NCI-H1105 treated with DMSO at 0.1 percent for 48 hours (cell line): ENCODE measurements around the gene CASKIN1.

Experiments
- DNase-seq: peaks from one replicate; lab custom pipeline; 2025; lab: John Stamatoyannopoulos, UW

The CASKIN1 gene

GRCh38 chr16:2194852-2195321 lies 1.5 kb downstream of the CASKIN1 start:
- peak; percentile 41 for DNase-seq

DNA sequence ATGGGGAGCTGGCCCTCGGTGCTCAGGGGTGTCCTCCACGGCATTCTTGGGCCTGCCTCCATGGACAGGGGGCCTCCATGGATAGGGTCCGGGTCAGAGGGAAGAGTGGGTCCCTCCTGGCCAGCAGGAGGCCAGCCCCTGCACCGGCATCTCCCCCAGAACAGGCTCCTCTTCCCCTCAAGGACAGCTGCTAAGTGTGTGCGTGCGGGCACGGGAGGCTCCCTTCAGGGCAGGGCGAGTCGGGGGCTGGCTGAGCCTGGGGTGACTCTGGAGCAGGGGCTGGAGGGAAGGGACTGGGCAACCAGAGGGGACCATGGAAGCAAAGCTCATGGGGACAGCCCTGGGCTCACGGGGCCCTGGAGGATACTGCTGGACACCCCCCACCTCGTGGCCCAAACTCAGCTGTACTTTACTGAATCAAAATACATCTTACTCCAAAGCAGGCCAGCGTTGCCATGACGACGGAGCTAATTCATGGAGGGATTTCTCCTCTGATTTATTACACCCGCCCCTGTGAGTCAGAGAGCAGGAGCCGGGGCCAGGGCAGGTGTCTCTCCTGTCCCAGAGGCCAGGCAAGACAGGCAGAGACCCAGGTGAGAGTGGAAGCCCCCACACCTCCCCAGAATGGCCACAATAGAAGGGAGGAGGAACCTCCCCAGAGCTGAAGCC lies 2.1 kb downstream of the CASKIN1 start:
- no peak for DNase-seq

DNA sequence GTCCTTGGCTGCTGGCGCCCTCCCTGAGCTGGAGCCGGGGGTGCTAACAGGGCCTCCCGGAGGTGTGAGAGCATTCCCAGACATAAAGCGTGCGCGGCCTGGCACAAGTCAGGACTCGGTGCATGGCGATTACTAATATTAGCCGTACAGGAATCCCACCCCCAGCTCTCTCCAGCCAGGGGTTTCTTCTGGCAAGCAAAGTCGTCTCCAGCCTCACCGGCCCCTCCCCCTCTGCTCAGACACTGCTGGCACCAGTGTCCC lies 5.0 kb downstream of the CASKIN1 start:
- no peak for DNase-seq

GRCh38 chr16:2190659-2191445 lies 5.6 kb downstream of the CASKIN1 start:
- DNase-seq: no peak

GRCh38 chr16:2190002-2190658 lies 6.3 kb downstream of the CASKIN1 start:
- no peak for DNase-seq

GRCh38 chr16:2189252-2189893 lies 7.0 kb downstream of the CASKIN1 start:
- no peak for DNase-seq

- DNase-seq: no peak
Observed at GRCh38 chr16:2188395-2188794, 8.0 kb downstream of the CASKIN1 start.

DNA sequence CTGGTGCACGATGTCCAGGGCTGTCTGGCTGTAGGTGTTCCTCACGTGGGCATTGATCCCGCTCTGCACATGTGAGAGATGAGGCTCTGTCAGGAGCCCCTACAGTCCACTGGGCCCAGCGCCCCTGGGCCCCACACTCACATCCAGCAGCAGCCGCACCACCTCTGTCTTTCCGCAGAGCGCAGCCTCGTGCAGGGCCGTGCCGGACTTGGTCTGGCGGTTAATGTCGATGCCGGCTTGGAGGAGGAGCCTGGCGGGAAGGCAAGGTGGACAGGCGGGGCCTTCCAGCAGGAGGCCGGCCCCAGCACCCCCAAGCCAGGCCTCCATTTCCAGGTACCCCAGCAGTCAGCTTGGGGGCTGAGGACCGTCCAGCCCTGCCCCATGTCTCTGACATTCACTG lies 9.2 kb downstream of the CASKIN1 start:
- DNase-seq: no peak

GRCh38 chr16:2186505-2186904 lies 9.9 kb downstream of the CASKIN1 start:
- DNase-seq: no peak

DNA sequence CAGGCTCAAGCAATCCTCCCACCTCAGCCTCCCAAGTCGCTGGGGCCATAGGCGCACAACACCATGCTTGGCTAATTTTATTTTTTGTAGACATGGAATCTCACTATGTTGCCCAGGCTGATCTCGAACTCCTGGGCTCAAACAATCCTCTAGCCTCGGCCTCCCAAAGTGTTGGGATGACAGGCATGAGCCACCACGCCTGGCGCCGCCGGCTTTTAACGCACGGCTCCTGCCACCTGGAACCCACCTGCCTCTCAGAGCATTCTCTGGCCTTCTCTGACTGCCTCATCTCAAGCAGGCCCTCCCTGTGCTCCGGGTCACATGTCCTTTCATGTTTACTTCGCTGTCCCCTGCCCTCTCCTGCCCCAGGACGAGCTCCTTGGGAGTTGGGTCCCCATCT lies 10.3 kb downstream of the CASKIN1 start:
- no peak for DNase-seq

GRCh38 chr16:2184962-2185361 lies 11.4 kb downstream of the CASKIN1 start:
- DNase-seq: no peak

- DNase-seq: no peak
Observed at GRCh38 chr16:2184346-2184745, 12.1 kb downstream of the CASKIN1 start.

DNA sequence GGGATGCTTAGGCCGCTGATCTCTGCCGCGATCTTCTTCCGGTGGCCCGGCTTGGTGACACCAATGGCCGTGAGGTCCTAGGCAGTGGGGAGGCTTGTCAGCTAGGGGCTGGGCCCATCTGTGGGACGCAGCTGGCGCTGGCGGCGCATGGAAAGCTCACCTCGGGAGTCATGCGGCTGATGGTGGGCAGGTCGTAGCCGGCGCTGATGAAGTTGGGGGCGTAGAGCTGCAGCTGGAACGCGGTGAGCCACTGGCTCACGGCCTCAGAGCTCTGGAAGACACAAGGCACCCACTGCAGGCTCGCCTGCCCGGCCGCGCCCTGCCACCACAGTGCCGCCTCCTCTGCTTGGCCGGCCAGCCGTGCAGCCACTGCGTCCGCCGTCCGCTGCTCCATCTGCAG lies 12.7 kb downstream of the CASKIN1 start:
- no peak for DNase-seq

DNA sequence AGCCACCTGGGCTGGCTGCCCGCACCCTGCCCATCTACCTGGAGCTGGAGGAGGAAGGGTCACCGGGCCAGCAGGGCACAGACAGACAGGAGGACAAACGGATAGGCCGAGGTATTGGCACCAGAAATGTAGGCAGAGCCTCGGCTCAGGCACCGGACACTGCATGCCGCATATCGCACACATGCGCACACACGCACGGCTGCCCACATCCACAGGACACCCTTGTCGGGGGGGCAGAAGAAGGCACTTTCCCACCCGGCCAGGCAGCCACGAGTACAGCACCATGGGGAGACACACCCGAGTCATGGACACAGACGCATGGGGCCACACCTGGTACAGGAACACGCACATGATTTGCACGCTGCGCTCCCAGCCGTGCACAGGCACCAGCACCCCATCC lies 14.5 kb downstream of the CASKIN1 start:
- DNase-seq: no peak

DNA sequence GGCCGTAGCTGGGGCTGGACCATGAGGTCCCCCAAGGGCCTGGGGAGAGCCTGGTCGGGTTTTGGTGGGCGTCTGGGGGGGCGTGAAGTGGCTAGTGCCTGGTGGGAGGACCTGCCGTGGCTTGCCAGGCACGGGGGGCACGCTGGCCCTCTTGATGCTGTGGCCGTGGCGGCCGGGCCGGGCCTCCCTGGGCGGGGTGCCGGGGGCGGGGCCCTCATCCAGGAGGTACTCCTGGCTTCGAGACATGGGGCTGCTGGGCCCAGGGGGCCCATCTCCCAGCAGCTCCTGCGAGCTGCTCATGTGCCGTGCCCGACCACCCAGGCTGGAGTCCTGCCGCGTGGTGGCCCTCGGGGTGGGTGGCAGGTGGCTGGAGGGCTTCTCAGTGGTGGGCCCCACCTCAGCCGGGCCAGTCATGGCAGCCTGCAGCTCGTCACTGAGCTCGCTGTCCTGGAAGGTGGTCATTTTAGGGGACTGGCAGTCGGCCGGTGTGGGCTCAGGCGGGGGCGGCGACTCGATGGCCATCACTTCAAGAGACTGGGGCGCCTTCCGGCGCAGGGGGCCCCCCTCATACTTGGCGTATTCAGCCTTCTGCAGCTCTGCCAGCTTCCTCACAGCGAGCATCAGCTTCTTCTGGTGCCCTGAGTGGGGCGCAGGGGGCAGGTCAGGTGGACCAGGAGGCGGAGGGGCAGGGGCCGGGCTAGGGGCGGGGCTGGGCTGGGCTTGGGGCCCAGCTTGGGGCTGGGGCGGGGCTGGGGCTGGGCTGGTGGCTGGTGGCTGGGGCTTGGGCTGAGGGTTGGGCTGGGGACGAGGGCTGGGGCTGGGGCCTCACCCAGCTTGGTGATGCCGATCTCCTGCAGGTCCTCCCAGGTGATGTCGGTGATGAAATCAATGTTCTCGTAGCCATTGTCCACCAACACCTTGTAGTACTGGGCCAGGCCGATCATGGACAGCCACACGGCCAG lies 15.2 kb downstream of the CASKIN1 start:
- DNase-seq: no peak

DNA sequence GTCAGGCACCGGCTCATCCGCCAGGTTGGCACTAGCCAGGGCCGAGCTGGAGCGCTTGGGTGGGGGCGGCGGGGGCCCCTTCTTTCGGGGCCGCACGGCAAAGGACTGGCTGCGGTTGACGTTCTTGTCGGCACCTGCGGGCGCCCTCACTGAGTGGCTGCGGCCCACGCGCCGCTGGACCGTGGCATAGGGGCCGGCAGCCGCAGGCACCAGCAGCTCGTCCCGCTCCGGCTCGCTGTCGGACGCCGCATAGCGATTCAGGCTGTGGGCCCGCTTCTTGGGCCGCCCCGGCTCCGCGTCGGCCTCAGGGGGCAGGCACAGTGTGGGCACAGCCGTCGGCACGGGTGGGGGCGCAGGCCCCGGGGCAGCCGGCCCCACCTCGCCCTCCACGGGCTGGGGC lies 15.9 kb downstream of the CASKIN1 start:
- DNase-seq: no peak

DNA sequence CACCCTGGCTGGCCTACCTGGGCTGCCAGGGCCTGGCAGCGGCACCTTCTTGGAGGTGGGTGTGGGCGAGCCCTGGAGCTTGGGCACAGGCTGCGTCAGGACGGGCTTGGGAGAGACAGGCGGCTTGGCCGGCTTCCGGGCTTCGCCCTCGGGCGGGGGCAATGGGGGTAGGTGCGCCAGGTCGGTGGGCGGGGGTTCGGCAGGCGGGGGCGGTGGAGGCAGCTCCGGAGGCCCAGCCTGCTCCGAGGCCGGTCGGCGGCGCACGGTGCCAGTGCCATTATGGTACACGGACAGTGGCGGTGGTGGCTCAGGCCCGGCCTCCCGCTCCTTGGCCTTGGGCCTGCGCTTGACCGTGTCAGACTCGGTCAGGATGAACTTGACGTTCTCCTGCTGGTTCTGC lies 16.8 kb downstream of the CASKIN1 start:
- DNase-seq: no peak

- DNase-seq: no peak
Observed at GRCh38 chr16:2179107-2179501, 17.3 kb downstream of the CASKIN1 start.

- no peak for DNase-seq
Observed at GRCh38 chr16:2178321-2179106, 17.9 kb downstream of the CASKIN1 start.

GRCh38 chr16:2177561-2177960 lies 18.8 kb downstream of the CASKIN1 start:
- no peak for DNase-seq

- DNase-seq: no peak
Observed at GRCh38 chr16:2177101-2177500, 19.3 kb downstream of the CASKIN1 start.
